Measurements from ENCODE around the gene NLRP6. TPM values are rescaled to one million over a fixed set of nuclear protein-coding genes. Genes with fewer than 3 reads are reported as not detected.
A peak's percentile ranks its signal among the peaks of the same experiment; 100 is the strongest.

Gene NLRP6
- total and polyA plus RNA-seq, 8 donors = 0.06 to 1.5 (median 0.17) TPM; not detected in 4

GRCh38 chr11:251550-251949, 26.7 kb upstream of the NLRP6 start:
- DNase-seq = no peak
- H3K27me3 ChIP-seq = no peaks in the 10 kb centered on the region
- no peak for TF ChIP-seq CTCF (IDR thresholded peaks at IDR 0.05)
- H3K4me3 ChIP-seq = no peak overlapping the region
- no peak overlapping the region for H3K27ac ChIP-seq
- no peak for ATAC-seq
- H3K4me1 ChIP-seq = no peaks in the 10 kb centered on the region
- no peaks in the 10 kb centered on the region for H3K9me3 ChIP-seq
- H3K36me3 ChIP-seq = peaks cover 0 to 73% of the 10 kb centered on the region in 2 donors
- intact Hi-C loops (cut with DNase I) = no loop called here

- ATAC-seq = no peak
- peaks cover 0 to 62% of the 10 kb centered on the region in 2 donors for H3K36me3 ChIP-seq
- no peak for DNase-seq
- no peak for TF ChIP-seq CTCF (IDR thresholded peaks at IDR 0.05)
- H3K4me1 ChIP-seq = no peaks in the 10 kb centered on the region
- intact Hi-C loops (cut with DNase I) = no loop called here
- H3K27ac ChIP-seq = no peak overlapping the region
- no peaks in the 10 kb centered on the region for H3K9me3 ChIP-seq
- no peak overlapping the region for H3K4me3 ChIP-seq
- no peaks in the 10 kb centered on the region for H3K27me3 ChIP-seq
Measured at GRCh38 chr11:252666-253065, 25.5 kb upstream of the NLRP6 start.

GRCh38 chr11:253160-253885, 24.9 kb upstream of the NLRP6 start:
- H3K9me3 ChIP-seq = no peaks in the 10 kb centered on the region
- H3K4me3 ChIP-seq = no peak overlapping the region
- intact Hi-C loops (cut with DNase I) = no loop called here
- ATAC-seq = no peak
- TF ChIP-seq CTCF (IDR thresholded peaks at IDR 0.05) = no peak
- H3K27ac ChIP-seq = no peak overlapping the region
- DNase-seq = no peak
- no peaks in the 10 kb centered on the region for H3K4me1 ChIP-seq
- H3K36me3 ChIP-seq = peaks cover 0 to 56% of the 10 kb centered on the region in 2 donors
- no peaks in the 10 kb centered on the region for H3K27me3 ChIP-seq

GRCh38 chr11:253886-254270, 24.3 kb upstream of the NLRP6 start:
- no peak overlapping the region for H3K4me3 ChIP-seq
- no peak overlapping the region for H3K27ac ChIP-seq
- intact Hi-C loops (cut with DNase I) = no loop called here
- no peaks in the 10 kb centered on the region for H3K27me3 ChIP-seq
- no peak for ATAC-seq
- no peak for DNase-seq
- H3K36me3 ChIP-seq = peaks cover 0 to 50% of the 10 kb centered on the region in 2 donors
- no peak for TF ChIP-seq CTCF (IDR thresholded peaks at IDR 0.05)
- H3K4me1 ChIP-seq = no peaks in the 10 kb centered on the region
- H3K9me3 ChIP-seq = no peaks in the 10 kb centered on the region

- Histone ChIP-seq H3K9me3 (no peaks in the 10 kb centered on the region), H3K4me3 (no peak overlapping the region), H3K36me3 (peaks cover 0 to 37% of the 10 kb centered on the region in 2 donors), H3K4me1 (no peaks in the 10 kb centered on the region), H3K27ac (no peak overlapping the region), H3K27me3 (no peaks in the 10 kb centered on the region)
- TF ChIP-seq CTCF (IDR thresholded peaks at IDR 0.05) = no peak
- DNase-seq (peak in 2 of 4 donors; percentile 67 to 84), ATAC-seq (no peak)
- intact Hi-C loops (cut with DNase I) = no loop called here
Measured at GRCh38 chr11:255176-255575, 23.0 kb upstream of the NLRP6 start.

All from left lung (tissue), 10 donors.